Esophagus (tissue), 2 donors: ENCODE measurements around the gene CALN1. TPM values are rescaled to one million over a fixed set of nuclear protein-coding genes. Genes with fewer than 3 reads are reported as not detected.

Source experiments
- H3K27ac ChIP-seq, 2 donors: one replicate each; pipeline ENCODE4 v1.5.1; 2013; ENCODE audit warnings: low read depth in 2 of 2, mild to moderate bottlenecking in 2 of 2, inconsistent platforms in 1 of 2, low read length in 1 of 2, moderate library complexity in 1 of 2
- H3K27me3 ChIP-seq, 2 donors: one replicate each; pipeline ENCODE4 v1.6.1; 2013; ENCODE audit warnings: low read length in 2 of 2, control low read depth in 1 of 2, mild to moderate bottlenecking in 1 of 2; ENCODE audit not compliant: insufficient read depth in 2 of 2, control insufficient read depth in 1 of 2
- H3K36me3 ChIP-seq, 2 donors: one replicate each; pipeline ENCODE4 v1.6.1; 2013; ENCODE audit warnings: low read length in 1 of 2; ENCODE audit not compliant: control insufficient read depth in 2 of 2, insufficient read depth in 2 of 2
- H3K4me1 ChIP-seq, 2 donors: one replicate each; pipeline ENCODE4 v1.6.1; 2013; ENCODE audit warnings: low read length in 1 of 2; ENCODE audit not compliant: control insufficient read depth in 2 of 2, insufficient read depth in 2 of 2
- H3K4me3 ChIP-seq, 2 donors: one replicate each; pipeline ENCODE4 v1.5.1; 2013; ENCODE audit warnings: low read length in 2 of 2, mild to moderate bottlenecking in 2 of 2, low read depth in 1 of 2, moderate library complexity in 1 of 2
- H3K9me3 ChIP-seq, 2 donors: one replicate each; pipeline ENCODE4 v1.6.1; 2013; ENCODE audit warnings: mild to moderate bottlenecking in 2 of 2, low read depth in 1 of 2, low read length in 1 of 2, moderate library complexity in 1 of 2; ENCODE audit not compliant: control insufficient read depth in 2 of 2, insufficient read depth in 1 of 2
- WGBS, 2 donors: extraction: QIAGEN DNeasy Blood & Tissue Kit; methylation state at CpG; one replicate each; pipeline ENCODE4 v1.1.7; 2013; 5-methylcytosine and 5-hydroxymethylcytosine counted together
- polyA plus RNA-seq, 2 donors: library from polyadenylated mRNA; stranded (reverse); fragments of 200-250 nt; gene quantifications; one replicate each; pipeline ENCODE4 v1.2.3, GENCODE V29; 2013
- donor health status: healthy with polysubstance abuse.
- donor health status: Bipolar disorder and iron deficiency.

Gene CALN1
- polyA plus RNA-seq, 2 donors = 0.01 to 0.12 TPM

GRCh38 chr7:71867626-71868025, 544.5 kb downstream of the CALN1 start:
- Histone ChIP-seq H3K4me3 (no peak overlapping the region), H3K27ac (no peak overlapping the region), H3K36me3 (no peaks in the 10 kb centered on the region), H3K9me3 (no peaks in the 10 kb centered on the region), H3K4me1 (no peaks in the 10 kb centered on the region), H3K27me3 (no peaks in the 10 kb centered on the region)
- WGBS, 2 donors = 75 to 82% methylated on average over 8 of the region's 8 CpGs

- Histone ChIP-seq H3K36me3 (no peaks in the 10 kb centered on the region), H3K4me1 (no peaks in the 10 kb centered on the region), H3K27me3 (no peaks in the 10 kb centered on the region), H3K4me3 (no peak overlapping the region), H3K27ac (no peak overlapping the region), H3K9me3 (no peaks in the 10 kb centered on the region)
- 72 to 78% methylated on average over 6 of the region's 6 CpGs for WGBS, 2 donors
These were observed 547.0 kb downstream of the CALN1 start for GRCh38 chr7:71865172-71865571.

- no peak overlapping the region for H3K4me3 ChIP-seq
These were observed 548.0 kb downstream of the CALN1 start for GRCh38 chr7:71864130-71864529.

GRCh38 chr7:71860572-71860971, 551.6 kb downstream of the CALN1 start:
- no peaks in the 10 kb centered on the region for H3K4me1 ChIP-seq
- no peak overlapping the region for H3K4me3 ChIP-seq
- H3K36me3 ChIP-seq = no peaks in the 10 kb centered on the region
- no peaks in the 10 kb centered on the region for H3K9me3 ChIP-seq
- H3K27me3 ChIP-seq = no peaks in the 10 kb centered on the region
- WGBS, 2 donors = 69 to 75% methylated on average over 4 of the region's 4 CpGs
- H3K27ac ChIP-seq = no peak overlapping the region

More at GRCh38 chr7:71864130-71864529, 548.0 kb downstream of the CALN1 start:
- Histone ChIP-seq H3K27me3 (no peaks in the 10 kb centered on the region), H3K27ac (no peak overlapping the region), H3K4me1 (no peaks in the 10 kb centered on the region), H3K36me3 (no peaks in the 10 kb centered on the region), H3K9me3 (no peaks in the 10 kb centered on the region)
- WGBS, 2 donors = 86 to 92% methylated on average over 4 of the region's 4 CpGs

- Histone ChIP-seq H3K27me3 (no peaks in the 10 kb centered on the region), H3K4me3 (no peak overlapping the region), H3K27ac (no peak overlapping the region), H3K9me3 (no peaks in the 10 kb centered on the region), H3K4me1 (no peaks in the 10 kb centered on the region), H3K36me3 (no peaks in the 10 kb centered on the region)
- 77 to 85% methylated on average over 6 of the region's 6 CpGs for WGBS, 2 donors
These were observed 554.8 kb downstream of the CALN1 start for GRCh38 chr7:71857338-71857737.

GRCh38 chr7:71854546-71855397, 557.4 kb downstream of the CALN1 start:
- Histone ChIP-seq H3K27me3 (no peaks in the 10 kb centered on the region), H3K4me1 (no peaks in the 10 kb centered on the region), H3K36me3 (no peaks in the 10 kb centered on the region), H3K27ac (no peak overlapping the region), H3K4me3 (no peak overlapping the region), H3K9me3 (no peaks in the 10 kb centered on the region)
- WGBS, 2 donors = 44 to 53% methylated on average over 12 of the region's 12 CpGs

GRCh38 chr7:71851776-71852498, 560.2 kb downstream of the CALN1 start:
- Histone ChIP-seq H3K9me3 (no peaks in the 10 kb centered on the region), H3K4me1 (no peaks in the 10 kb centered on the region), H3K27me3 (no peaks in the 10 kb centered on the region), H3K36me3 (no peaks in the 10 kb centered on the region), H3K27ac (no peak overlapping the region), H3K4me3 (no peak overlapping the region)
- WGBS, 2 donors = 67 to 68% methylated on average over 9 of the region's 9 CpGs

- H3K4me3 ChIP-seq = no peak overlapping the region
- 75 to 80% methylated on average over 9 of the region's 9 CpGs for whole genome bisulfite sequencing, 2 donors
These were observed 566.0 kb downstream of the CALN1 start for GRCh38 chr7:71846160-71846559.

GRCh38 chr7:71843676-71844075, 568.5 kb downstream of the CALN1 start:
- WGBS, 2 donors = 45 to 51% methylated on average over 4 of the region's 4 CpGs
- Histone ChIP-seq H3K27me3 (no peaks in the 10 kb centered on the region), H3K4me3 (no peak overlapping the region), H3K27ac (no peak overlapping the region), H3K9me3 (peaks cover 0 to 4% of the 10 kb centered on the region in 2 donors), H3K4me1 (no peaks in the 10 kb centered on the region), H3K36me3 (no peaks in the 10 kb centered on the region)

More at GRCh38 chr7:71846160-71846559, 566.0 kb downstream of the CALN1 start:
- Histone ChIP-seq H3K9me3 (peaks cover 0 to 2% of the 10 kb centered on the region in 2 donors), H3K4me1 (no peaks in the 10 kb centered on the region), H3K27ac (no peak overlapping the region), H3K36me3 (no peaks in the 10 kb centered on the region), H3K27me3 (no peaks in the 10 kb centered on the region)
